SU-DHL-6 (cell line): ENCODE measurements around the gene PRMT3.

Experiments
- H2AFZ ChIP-seq: fragments of 200-600 bp; sonication (generic); 2 replicates; pipeline ENCODE4 v1.6.1; 2014; ENCODE audit warnings: low read depth, mild to moderate bottlenecking, moderate library complexity, mixed read lengths, antibody characterized with exemption, low read length; ENCODE audit not compliant: severe bottlenecking
- H3F3A ChIP-seq: fragments of 200-600 bp; shearing (Covaris generic); 2 replicates; pipeline ENCODE4 v1.6.0; 2016; ENCODE audit warnings: antibody characterized with exemption, mild to moderate bottlenecking; ENCODE audit not compliant: insufficient read depth
- H3K27ac ChIP-seq: fragments of 200-600 bp; sonication (generic); 2 replicates; pipeline ENCODE4 v1.5.1; 2016; ENCODE audit warnings: low read depth, mild to moderate bottlenecking, low read length, moderate library complexity, mixed read lengths
- H3K27me3 ChIP-seq: fragments of 200-600 bp; sonication (generic), shearing (Covaris generic); 2 replicates; pipeline ENCODE4 v1.6.0; 2014; ENCODE audit warnings: mild to moderate bottlenecking, low read length
- H3K36me3 ChIP-seq: fragments of 200-600 bp; sonication (generic); 2 replicates; pipeline ENCODE4 v1.6.1; 2014; ENCODE audit warnings: mild to moderate bottlenecking, low read length, mixed read lengths
- H3K4me2 ChIP-seq: fragments of 300-600, 200-600 bp; shearing (Covaris generic), sonication (generic); 2 replicates; pipeline ENCODE4 v1.6.0; 2014; ENCODE audit warnings: low read length, low read depth, mild to moderate bottlenecking; ENCODE audit not compliant: poor library complexity, severe bottlenecking
- H3K4me3 ChIP-seq: fragments of 200-600 bp; sonication (generic); 2 replicates; pipeline ENCODE4 v1.5.1; 2014; ENCODE audit warnings: antibody characterized with exemption, low read length, mild to moderate bottlenecking, mixed read lengths; ENCODE audit not compliant: insufficient read depth, poor library complexity, severe bottlenecking
- H3K79me2 ChIP-seq: fragments of 200-600 bp; sonication (generic); 2 replicates; pipeline ENCODE4 v1.6.1; 2014; ENCODE audit warnings: mild to moderate bottlenecking, low read length, moderate library complexity; ENCODE audit not compliant: insufficient read depth
- H3K9ac ChIP-seq: fragments of 200-600 bp; sonication (generic); 2 replicates; pipeline ENCODE4 v1.7.0; 2014; ENCODE audit warnings: mild to moderate bottlenecking, low read length
- H3K9me2 ChIP-seq: fragments of 200-600 bp; sonication (generic); replicated peaks from 2 replicates; pipeline ENCODE4 v1.6.1; 2014; ENCODE audit warnings: low read length; ENCODE audit not compliant: insufficient read depth
- H3K9me3 ChIP-seq: fragments of 200-600 bp; sonication (generic); 2 replicates; pipeline ENCODE4 v1.6.1; 2014; ENCODE audit warnings: low read length, mixed read lengths; ENCODE audit not compliant: insufficient read depth
- H4K20me1 ChIP-seq: fragments of 200-600 bp; sonication (generic); 2 replicates; pipeline ENCODE4 v1.6.1; 2014; ENCODE audit warnings: low read depth, mild to moderate bottlenecking, antibody characterized with exemption, low read length, moderate library complexity, mixed read lengths
- EZH2phosphoT487 ChIP-seq: fragments of 200-600 bp; sonication (generic), shearing (Covaris generic); conservative IDR thresholded peaks from 2 replicates; pipeline ENCODE4 v1.6.1; 2018; ENCODE audit warnings: mild to moderate bottlenecking, antibody characterized with exemption, low read length, moderate library complexity, mixed read lengths
- TF ChIP-seq, protein P1 (sequence below): fragments of 200-600 bp; sonication (generic); IDR thresholded peaks from one replicate; pipeline ENCODE4 v1.5.1; 2017; ENCODE audit warnings: antibody characterized with exemption, mild to moderate bottlenecking, low read length, moderate library complexity; ENCODE audit not compliant: insufficient read depth, poor library complexity, severe bottlenecking

Gene PRMT3

GRCh38 chr11:20417771-20418170 lies 30.3 kb downstream of the PRMT3 start:
- no peak overlapping the region for H2AFZ ChIP-seq
- H3K9me3 ChIP-seq: no peaks in the 10 kb centered on the region
- H3K4me2 ChIP-seq: no peak overlapping the region
- no peak overlapping the region for H3K9ac ChIP-seq
- peaks cover 2% of the 10 kb centered on the region; the same call in 1 of the 2 replicates for H4K20me1 ChIP-seq
- peaks cover 20% of the 10 kb centered on the region for H3K79me2 ChIP-seq
- H3K9me2 ChIP-seq: no peaks in the 10 kb centered on the region
- no peak overlapping the region for H3K27ac ChIP-seq
- no peaks in the 10 kb centered on the region for H3F3A ChIP-seq
- no peak overlapping the region for H3K4me3 ChIP-seq
- H3K27me3 ChIP-seq: no peaks in the 10 kb centered on the region
- H3K36me3 ChIP-seq: peaks cover 69% of the 10 kb centered on the region
- no peak for TF ChIP-seq EZH2phosphoT487
- TF ChIP-seq, protein P1, sequence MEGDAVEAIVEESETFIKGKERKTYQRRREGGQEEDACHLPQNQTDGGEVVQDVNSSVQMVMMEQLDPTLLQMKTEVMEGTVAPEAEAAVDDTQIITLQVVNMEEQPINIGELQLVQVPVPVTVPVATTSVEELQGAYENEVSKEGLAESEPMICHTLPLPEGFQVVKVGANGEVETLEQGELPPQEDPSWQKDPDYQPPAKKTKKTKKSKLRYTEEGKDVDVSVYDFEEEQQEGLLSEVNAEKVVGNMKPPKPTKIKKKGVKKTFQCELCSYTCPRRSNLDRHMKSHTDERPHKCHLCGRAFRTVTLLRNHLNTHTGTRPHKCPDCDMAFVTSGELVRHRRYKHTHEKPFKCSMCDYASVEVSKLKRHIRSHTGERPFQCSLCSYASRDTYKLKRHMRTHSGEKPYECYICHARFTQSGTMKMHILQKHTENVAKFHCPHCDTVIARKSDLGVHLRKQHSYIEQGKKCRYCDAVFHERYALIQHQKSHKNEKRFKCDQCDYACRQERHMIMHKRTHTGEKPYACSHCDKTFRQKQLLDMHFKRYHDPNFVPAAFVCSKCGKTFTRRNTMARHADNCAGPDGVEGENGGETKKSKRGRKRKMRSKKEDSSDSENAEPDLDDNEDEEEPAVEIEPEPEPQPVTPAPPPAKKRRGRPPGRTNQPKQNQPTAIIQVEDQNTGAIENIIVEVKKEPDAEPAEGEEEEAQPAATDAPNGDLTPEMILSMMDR: no peak

DNA sequence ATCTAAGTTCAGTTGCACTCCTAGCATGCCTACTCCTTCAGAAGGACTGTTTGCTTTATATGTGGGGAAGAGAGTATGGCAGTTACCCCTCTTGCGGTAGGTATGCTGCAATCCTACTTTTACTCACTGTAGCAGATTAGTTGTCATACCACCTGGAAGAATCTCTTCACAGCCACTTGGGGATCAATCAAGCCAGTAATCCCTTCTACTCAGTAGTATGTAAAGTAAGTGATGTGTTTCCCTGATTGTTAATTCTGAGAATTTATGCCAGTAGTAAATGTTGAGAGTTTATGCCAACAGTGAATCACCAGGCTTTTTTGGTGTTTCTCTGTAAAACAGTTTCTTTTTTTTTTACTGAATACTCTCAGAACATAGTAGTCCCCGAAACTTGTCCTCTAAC lies 34.4 kb downstream of the PRMT3 start:
- Histone ChIP-seq H3K79me2 (peaks cover 12% of the 10 kb centered on the region; the same call in 1 of the 2 replicates), H3K27ac (no peak overlapping the region), H3F3A (no peaks in the 10 kb centered on the region), H3K9me3 (no peaks in the 10 kb centered on the region), H3K9me2 (no peaks in the 10 kb centered on the region), H2AFZ (no peak overlapping the region), H4K20me1 (0 out of 2 replicates have a peak, but pooled peaks cover 2% of the 10 kb centered on the region), H3K27me3 (no peaks in the 10 kb centered on the region), H3K4me2 (no peak overlapping the region), H3K9ac (no peak overlapping the region), H3K36me3 (peaks cover 57% of the 10 kb centered on the region), H3K4me3 (no peak overlapping the region)
- TF ChIP-seq EZH2phosphoT487: no peak
- TF ChIP-seq, protein P1: no peak

- Histone ChIP-seq H3K79me2 (peaks cover under 1% of the 10 kb centered on the region; the same call in 1 of the 2 replicates), H3K27me3 (no peaks in the 10 kb centered on the region), H3F3A (peaks cover 23% of the 10 kb centered on the region; the same call in 1 of the 2 replicates), H2AFZ (no peak overlapping the region), H3K9me3 (no peaks in the 10 kb centered on the region), H4K20me1 (peaks cover 12% of the 10 kb centered on the region; the same call in 1 of the 2 replicates), H3K9ac (no peak overlapping the region), H3K4me3 (no peak overlapping the region), H3K36me3 (peaks cover 42% of the 10 kb centered on the region), H3K9me2 (no peaks in the 10 kb centered on the region), H3K27ac (no peak overlapping the region), H3K4me2 (no peak overlapping the region)
- TF ChIP-seq EZH2phosphoT487: no peak
- TF ChIP-seq, protein P1: no peak
Measured at GRCh38 chr11:20429216-20429615, 41.7 kb downstream of the PRMT3 start.
